Activated CD8-positive, alpha-beta memory T cell treated with anti-CD3 and anti-CD28 coated beads, Interleukin-2, amount 50 U/mL, for 4 hours (primary cell): ENCODE results near the gene GALNT6.

Source experiments
- DNase-seq: peaks from one replicate; pipeline ENCODE4 v3.0.0-alpha.2; 2020

GALNT6 gene

DNA sequence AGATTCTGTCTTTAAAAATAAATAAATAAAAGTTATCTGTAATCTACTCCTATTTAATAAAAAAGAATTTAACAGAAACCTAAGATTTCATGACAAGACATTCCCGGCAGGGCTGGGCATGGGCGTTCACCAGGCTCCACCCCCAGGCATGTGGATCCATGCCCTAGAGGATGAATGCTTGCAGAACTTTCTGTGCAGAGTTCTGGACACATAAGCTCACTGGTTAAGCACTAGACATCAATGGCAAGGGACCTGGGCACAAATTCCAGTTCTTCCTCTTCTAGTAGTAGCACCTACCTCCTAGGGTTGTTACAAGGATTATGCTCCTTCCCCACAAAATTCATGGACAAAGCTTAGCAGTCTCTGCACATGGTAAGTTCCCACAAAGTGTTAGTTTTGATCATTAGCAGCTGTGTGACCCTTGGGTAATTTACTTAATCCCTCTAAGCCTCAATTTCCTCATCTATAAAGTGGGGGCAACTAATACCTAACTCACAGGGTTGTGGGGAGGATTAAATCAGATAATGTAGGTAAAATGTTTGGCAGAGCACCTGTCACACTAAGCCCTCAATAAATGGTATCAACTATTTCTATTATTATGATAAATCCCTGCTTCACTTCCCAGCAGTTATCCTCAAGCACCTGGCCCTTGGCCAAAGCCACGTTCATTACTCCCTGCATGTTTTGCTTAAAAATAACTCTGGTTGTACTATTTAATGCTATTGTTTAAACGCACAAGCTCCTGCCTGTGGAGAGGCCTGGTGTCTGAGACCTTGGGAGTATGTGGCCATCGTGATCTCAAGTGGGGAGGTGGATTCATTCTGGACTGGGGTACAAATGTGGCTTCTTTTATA, 9.8 kb downstream of the GALNT6 start:
- DNase-seq, result no peak

DNA sequence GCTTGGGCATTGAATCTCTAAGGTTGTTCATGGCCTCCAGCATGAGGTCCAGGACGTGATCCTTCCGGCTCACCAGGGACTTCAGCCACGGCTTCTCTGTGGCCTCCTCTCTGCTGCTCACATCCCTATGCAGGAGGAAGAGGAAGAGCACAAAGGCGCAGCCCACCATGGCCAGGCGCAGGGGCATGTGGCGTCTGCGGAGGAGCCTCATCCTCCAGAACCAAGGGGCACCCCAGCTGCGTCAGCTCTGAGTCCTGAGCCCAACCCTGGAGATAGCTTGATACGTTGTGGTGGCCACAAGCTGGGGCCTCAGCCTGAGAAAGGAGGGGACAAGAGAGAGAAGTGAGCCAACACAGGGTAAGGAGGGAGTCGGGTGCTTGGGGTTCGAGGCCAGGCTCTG, 11.6 kb downstream of the GALNT6 start:
- DNase-seq, result no peak

DNA sequence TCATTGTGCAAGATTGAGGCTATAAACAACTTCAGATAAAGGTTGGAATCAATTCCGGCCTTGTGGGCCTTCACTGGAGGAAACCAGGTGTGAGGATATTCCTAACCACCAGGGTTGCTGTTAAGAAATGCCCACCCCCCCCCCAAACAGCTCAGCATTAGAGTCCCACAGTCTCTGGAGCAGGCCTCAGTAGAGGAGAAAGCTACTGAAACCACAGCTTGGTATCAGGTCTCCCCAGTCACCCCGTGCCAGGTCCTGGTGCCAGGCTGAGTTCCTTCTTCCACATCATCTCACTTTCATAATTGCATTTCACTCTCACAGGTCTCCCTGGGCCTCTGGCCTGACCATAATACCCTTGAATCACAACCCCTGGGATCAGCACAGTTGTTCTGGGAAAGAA, 12.5 kb downstream of the GALNT6 start:
- DNase-seq, result no peak

DNA sequence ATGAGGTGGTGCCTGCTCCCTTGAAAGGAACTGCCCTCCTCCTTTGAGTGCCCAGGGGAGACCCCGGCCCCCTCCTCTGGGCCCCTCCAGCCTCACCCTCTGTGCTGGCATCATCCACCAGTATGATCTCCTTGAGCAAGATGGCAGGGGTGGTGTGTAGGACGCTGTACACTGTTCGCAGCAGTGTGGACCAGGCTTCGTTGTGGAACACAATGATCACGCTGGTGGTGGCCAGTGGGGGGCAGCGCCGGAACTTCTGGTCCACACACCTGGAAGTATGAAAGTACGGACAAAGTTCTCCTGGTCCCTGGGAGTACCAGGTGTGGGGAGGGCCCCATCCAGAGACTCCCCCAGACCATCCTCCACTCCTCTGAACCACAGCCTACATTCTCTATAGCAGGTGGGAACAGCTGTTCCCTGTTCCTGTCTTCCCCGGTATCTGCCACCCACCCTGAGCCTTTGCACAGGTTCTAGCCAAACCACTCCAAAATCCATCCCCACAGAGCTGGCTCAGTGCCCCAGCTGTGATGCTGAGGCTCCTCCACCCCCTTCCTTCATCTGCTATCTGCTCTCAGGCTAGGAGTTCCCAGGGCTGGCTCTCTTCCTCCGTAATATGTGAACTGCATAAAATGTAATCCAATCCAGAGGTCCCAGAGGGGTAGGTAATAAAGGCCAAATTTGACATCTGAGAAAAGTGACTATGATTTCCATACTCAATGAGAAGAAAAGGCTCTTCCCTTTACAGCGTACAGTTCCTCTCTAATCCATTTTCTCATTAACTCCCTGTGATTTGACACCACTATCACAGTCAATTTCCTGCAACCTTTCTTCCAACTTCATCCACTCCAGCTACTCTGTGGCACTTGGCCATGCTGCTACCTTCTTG, 13.9 kb downstream of the GALNT6 start:
- no peak for DNase-seq

DNA sequence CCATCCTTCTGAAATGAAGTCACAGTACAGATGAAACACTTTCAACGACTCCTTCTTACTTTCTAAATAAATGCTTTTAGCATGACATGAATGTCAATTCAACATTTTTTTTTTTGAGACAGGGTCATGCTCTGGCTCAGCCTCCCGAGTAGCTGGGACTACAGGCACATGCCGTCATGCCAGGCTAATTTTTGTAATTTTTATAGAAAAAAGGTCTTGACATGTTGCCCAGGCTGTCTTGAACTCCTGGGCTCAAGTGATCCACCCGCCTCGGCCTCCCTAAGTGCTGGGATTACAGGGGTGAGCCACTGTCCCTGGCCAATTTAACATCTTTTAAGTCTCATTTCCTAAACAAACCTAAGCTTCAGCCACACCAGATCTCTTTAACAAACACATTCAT, 16.4 kb downstream of the GALNT6 start:
- no peak for DNase-seq

DNA sequence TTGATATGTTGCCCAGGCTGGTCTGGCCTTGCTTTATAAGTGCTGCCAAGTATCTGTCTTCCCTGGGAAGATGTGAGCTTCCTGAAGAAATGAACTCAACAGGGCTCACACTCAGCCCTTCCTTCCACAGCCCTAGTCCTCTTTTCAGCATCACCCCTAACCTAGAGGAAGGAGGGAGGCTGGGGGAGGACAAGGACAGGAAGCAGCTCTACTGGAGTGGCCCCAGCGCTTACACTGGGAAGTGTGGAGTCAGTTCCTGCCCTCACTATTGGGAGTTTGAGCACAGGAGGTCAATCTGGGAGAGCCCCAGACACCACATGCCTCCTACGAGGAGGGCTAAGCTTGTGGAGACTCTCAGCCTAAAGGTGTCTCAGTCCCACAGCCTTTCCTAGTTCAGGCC, 16.8 kb downstream of the GALNT6 start:
- no peak for DNase-seq

DNA sequence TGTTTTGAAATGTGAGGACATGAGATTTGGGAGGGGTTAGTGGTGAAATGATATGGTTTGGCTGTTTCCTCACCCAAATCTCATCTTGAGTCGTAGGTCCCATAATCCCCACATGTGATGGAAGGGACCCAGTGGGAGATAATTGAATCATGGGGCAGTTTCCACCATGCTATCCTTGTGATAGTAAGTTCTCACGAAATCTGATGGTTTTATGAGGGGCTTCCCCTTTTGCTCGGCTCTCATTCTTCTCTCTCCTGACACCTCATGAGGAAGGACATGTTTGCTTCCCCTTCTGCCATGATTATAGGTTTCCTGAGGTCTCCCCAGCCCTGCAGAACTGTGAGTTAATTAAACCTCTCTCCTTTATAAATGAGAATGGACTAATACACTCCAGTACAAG, 18.0 kb downstream of the GALNT6 start:
- no peak for DNase-seq

DNA sequence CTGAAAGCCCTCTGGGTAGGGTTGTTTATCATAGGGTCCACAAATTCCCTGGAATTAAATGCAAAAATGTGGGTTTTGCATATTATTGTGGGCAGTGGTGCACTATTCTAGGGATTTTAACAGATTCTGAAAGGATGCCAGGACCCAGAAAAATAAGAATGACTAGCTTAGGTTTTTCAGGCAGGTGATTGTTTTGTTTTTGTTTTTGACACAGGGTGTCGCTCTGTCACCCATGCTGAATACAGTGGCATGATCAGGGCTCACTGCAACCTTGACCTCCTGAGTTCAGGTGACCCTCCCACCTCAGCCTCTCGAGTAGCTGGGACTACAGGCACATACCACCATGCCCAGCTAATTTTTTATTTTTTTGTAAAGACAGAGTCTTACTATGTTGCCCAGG, 19.2 kb downstream of the GALNT6 start:
- DNase-seq, result no peak

DNA sequence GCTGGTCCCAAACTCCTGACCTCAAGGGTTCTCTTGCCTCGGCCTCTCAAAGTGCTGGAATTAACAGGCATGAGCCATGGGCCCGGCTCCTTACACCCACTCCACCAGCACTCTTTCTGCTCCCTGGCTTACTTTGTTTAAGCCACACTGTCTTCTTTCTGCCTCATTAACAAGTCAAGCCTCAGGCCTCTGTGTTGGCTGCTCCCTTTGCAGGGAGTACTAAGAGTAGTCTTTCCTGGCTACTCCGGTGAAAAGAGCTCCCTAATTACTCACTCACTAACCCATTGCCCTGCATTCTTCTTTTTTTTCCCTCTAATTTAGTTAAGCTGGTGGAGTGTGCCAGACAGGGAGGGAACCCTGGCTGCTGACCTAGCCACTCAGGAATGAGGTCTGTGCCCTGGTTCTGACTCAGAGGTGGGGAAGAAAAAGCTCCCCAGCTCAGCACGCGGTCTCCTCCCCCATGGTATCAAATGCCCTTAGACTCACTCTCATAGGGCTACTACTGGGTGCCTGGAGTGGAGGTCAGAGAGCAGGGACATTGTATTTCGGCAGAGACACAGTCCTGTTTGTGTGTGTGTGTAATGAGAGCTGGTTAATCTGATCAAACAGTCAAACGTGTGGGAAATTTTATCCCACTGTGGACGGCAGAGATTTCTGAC, 19.8 kb downstream of the GALNT6 start:
- DNase-seq, result no peak

DNA sequence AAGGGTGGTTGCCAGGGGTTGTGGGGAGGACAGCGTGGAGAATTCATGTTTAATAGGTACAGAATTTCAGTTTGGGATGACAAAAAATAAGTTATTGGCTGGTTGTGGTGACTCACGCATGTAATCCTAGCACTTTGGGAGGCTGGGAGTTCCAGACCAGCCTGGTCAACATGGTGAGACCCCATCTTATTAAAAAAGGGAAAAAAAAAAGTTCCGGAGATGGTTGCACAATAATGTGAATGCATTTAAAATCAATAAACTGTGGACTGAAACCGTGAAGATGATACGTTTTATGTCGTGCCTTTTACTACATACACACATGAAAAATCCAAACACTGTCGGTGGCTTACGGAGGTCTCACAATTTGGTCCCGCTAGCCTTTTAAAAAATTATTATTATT, 20.5 kb downstream of the GALNT6 start:
- no peak for DNase-seq

DNA sequence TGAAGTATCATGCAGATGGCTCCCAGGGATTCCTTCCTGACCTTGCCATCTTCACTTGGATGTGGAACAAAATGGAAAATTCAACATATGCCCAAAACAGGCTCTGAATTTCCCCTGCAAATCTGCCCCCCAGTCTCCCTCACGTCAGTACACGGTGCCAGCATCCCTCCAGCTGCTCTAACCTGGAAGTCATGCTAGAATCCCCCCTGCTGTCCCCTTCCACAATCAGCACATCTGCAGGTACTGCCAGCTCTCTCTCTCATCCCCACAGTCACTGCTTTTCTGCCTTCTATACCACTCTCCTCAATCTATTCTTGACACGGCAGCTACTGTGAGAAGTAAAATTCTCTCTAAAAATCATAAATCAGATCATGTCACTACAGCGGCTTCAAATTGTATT, 21.6 kb downstream of the GALNT6 start:
- DNase-seq, result no peak

DNA sequence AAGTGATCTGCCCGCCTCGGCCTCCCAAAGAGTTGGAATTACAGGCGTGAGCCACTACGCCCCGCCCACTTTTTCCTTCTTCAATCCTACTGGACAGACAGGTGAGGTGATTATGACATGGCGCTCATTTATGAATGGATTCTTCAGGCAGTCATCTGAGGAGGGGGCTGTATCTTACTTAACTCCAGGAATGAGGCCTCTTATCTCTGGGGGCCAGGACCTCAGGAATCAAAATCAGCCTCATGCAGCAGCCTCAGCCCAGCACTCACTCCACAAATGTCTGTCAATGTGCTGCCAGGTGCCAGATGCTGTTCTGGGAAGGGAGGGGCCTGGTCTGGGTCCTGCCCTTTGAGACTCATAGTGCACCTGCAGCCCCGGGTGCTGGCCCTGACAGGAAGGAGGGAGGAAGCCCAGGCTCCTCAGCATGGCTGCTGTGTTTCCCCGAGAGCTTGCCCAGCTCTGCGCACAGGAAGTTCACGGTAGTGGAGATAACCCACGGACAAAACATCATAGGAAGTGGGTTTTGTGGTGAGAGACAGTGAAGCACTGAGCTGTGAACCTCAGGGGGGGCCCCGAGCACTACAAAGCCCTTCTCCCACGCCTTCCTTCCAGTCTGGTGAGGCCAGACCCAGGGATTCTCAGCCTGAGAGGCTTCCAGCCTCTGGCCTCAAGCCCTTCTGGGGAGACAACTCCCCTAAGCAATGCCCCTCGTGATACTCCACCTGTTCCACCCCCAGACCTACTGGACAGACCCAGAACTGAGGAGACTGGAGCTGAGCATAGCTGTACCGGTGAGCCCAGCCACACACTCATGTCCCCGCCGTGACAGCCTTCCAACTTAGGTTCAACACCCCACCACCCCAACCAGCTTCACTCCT, 22.3 kb downstream of the GALNT6 start:
- DNase-seq, result peak; percentile 81

DNA sequence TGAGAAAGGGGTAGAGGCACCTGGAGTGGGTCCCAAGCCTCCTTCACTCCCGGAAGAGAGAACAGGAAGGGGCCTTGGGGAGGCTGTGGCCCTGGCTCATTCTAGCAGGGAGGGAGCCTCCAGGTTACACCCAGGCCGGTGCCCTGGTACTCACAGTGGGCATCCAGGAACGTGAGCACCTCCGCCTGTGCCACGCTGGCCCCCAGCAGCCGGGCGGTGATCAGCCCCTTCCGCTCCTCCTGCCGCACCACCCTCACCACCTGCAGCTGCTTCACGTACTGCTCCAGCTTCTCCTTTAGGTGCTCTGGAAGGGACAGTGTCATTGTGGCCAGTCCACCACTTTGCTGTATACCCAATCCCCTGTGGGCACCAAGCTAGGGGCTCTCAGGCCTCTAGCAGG, 25.9 kb downstream of the GALNT6 start:
- DNase-seq, result no peak

DNA sequence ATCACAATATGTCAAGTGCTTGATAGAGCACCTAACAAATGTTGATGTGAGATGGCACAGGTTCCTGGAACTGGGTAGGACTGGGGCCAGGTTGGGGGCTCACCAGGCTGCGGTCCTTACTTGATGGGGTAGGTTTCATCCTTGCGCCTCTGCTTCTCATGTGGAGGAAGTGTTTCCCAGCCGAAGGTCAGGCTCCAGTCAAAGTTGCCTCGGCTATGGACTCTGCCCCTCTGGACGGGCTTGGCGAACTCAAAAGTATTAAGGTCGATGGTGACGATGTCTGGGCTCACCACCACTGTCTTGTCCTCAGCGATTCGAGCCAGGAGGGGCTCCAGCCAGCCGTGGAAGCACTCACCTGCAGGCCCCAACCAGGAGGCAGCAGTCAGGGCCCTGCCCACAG, 27.2 kb downstream of the GALNT6 start:
- no peak for DNase-seq

DNA sequence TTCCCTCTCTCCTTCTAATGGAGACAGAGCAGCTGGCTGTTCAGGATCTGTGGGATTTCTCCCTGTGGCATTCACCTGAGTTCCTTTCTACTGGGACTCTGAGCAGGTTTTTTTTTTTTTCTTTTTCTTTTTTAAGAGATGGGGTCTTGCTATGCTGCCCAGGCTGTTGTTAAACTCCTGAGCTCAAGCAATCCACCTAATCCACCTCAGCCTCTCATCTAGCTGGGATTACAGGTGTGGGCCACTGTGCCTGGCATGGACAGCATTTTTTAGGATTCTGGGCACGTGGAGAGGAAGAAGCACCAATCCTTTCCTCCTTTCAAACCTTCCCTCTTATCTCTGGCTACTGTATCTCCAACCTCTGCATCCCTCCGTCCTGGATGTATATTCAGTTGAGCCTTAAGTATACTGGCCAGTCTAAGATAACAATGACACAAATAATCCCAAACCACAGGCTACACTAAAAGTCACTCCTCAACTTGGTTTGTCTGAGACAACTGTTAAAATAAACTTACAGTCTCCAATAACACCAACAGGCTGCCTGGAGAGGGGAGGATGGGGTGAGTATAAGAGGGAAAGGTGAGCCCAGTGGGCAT, 28.4 kb downstream of the GALNT6 start:
- no peak for DNase-seq

DNA sequence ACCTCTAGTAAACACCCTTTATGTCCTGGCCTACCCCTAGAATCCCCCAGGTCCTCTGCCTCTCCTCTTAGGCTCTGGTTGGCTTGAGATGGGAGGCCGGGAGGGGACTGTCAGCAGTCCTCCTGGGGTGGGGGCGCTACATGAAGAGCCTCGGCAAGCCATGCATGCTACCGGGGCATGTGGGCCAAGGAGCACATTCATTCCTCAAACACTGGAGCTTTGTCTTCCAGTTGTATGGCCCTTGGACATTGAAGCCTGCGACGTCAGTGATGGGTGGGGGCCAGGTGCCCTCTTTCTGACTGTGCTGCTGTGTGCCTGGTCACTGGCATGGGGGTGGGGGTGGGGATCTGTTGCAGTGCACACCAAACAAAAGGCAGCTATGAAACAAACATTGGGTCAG, 28.9 kb downstream of the GALNT6 start:
- no peak for DNase-seq

DNA sequence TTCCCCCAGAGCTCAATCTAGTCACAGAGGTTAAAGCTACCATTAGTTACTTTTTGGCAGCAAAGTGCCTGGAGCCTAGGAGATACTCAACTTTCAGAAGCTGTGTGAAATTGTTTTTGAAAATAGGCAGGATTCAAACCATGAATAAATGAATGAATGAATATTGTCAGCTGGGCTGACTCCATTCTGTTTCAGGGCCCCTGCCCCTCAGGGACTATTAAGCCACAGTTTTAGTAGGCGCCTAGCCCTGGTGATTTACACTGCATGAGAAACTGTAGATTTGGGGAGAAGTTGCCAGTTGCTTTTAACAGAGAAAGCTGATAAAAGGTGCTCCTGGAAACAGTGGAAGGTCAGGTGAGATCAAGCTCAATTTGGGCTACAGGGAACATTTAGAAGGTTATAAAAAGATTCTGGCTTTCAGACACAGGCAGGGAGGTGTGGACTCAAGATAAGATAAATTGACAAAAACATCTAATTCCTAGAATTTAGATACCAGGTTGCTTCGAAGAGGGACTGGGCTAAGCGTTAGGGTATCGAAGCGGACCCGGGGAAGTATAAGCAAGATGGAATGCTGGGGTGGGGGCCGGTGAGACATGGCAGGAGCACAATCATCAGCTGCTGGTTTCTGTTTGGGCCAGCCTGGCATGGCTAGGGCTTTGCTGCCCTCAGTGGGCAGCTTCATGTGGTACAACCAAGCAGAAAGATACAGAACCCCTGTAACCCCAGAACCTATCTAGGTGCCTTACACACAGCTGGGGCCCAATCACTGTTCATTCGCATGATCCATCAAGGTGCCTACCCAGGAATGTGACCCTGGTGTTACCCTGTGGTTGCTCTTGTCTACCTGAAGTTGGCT, 29.8 kb downstream of the GALNT6 start:
- no peak for DNase-seq

DNA sequence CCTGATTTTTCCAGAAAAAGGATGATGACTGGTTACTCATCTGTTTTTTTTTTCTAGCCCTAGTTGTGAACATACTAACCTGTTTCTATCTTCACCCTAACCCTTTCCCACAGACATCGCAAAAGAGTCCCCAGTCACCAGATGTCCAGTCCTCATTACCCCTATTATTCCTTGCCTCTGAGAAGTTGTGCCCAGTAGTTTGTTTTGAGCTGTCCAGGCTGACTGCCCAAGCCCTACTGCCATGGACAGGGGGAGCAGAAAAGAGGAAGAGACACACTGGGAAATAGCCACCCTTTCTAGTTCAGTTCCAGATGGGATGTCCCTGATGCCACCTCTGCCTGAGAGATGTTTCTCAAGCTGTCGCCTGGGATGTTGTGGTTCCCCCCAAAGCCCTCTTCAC, 30.9 kb downstream of the GALNT6 start:
- DNase-seq, result no peak

DNA sequence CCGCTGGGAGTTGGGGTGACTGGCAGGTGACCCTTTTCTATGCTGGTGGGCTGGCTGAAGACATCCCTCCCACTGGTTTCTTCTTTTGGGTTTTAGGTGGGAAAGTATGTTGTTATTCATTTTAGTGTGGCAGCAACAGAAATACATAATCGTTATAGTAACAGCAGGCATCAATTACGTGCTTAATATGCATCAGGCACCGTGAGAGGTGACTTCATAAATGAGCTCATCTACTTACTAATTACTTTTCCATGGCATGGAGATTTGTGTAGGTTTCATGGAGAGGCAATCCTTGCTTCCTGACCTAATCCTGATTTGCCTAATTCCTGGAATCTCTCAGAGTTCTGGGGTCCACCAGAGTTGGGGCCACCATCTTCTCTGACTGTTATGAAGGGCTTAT, 31.4 kb downstream of the GALNT6 start:
- no peak for DNase-seq

DNA sequence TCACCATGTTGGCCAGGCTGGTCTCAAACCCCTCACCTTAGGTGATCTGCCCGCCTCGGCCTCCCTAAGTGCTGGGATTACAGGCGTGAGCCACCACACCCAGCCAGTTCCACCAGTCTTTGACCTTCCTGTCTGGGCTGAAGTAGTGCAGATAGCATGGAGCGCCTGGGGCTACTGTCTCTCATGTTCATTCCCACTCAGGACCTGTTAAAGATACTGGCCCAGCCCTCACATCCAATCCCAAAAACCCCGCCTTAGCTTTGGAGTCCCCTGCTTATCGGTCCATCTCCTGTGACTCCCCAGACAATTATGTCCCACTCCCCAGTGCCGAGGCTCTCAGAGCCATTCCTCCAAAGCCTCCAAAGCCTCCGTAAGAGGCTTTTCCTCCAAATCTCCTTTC, 32.7 kb downstream of the GALNT6 start:
- no peak for DNase-seq

DNA sequence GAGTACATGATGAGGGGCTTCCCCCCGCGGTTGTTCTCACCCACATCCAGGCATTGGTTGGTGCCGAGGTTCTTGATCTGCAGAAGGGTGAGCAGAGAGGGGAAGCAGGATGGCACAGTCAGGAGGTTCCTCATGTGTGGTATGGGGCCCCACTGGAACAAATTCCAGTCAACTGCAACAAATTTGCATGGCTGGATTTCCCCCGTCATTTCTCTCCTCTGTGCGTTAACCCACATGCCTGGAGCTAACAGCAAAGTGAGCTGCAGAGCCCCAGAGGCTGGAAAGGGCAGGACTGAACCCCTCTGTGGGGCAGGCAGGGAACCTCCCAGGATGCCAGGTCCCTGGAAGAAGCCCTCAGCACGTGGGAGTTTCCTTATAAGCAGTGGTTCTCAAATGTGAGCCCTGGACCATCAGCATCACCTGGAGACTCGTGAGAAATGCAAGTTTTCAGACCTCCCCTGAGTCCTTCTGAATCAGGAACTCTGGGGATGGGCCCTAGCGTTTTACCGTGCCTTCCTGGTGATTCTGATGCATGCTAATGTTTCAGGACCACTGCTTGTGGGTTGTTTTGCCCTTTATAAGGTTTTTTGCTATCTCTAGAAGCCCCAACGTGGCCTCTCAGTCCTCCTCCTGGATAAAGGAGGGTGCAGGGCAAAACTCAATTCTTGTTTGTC, 33.7 kb downstream of the GALNT6 start:
- DNase-seq, result no peak
